ENCODE measurements around the gene SRBD1.

Gene SRBD1

GRCh38 chr2:45353879-45354278 is 257.2 kb downstream of the SRBD1 start:
- no peak for DNase-seq

- peak; percentile 11 for DNase-seq
Measured at GRCh38 chr2:45352506-45352905, 258.6 kb downstream of the SRBD1 start.

GRCh38 chr2:45345331-45346234 is 265.5 kb downstream of the SRBD1 start:
- DNase-seq = peak; percentile 52

GRCh38 chr2:45344502-45344901 is 266.6 kb downstream of the SRBD1 start:
- DNase-seq = peak; percentile 29

- peak; percentile 45 for DNase-seq
Measured at GRCh38 chr2:45344071-45344470, 267.0 kb downstream of the SRBD1 start.

GRCh38 chr2:45343251-45344017 is 267.6 kb downstream of the SRBD1 start:
- DNase-seq = peak; percentile 61

GRCh38 chr2:45340318-45340717 is 270.7 kb downstream of the SRBD1 start:
- DNase-seq = no peak

GRCh38 chr2:45339253-45339652 is 271.8 kb downstream of the SRBD1 start:
- peak; percentile 38 for DNase-seq

Measured in islet precursor cell (in vitro differentiated cells).